Testis (tissue), 2 donors: Measurements from ENCODE around the gene SPECC1L.

Experiments
- CTCF ChIP-seq, 3 experiments: fragments of 450-650 bp in 2 of 3; fragments of 200-600 bp in 1 of 3; sonication (generic) in 1 of 3; IDR thresholded peaks; one replicate each; pipeline ENCODE4 v1.5.1; 2016 to 2019; ENCODE audit warnings: antibody characterized with exemption in 3 of 3, mild to moderate bottlenecking in 2 of 3, moderate library complexity in 1 of 3
- POLR2A ChIP-seq: fragments of 450-650 bp; IDR thresholded peaks from one replicate; pipeline ENCODE4 v1.6.1; 2017; ENCODE audit warnings: antibody characterized with exemption, mild to moderate bottlenecking, moderate library complexity

GRCh38 chr22:24291515-24292201, 21.0 kb downstream of the SPECC1L start:
- TF ChIP-seq CTCF (IDR thresholded peaks at IDR 0.05) (no peak), POLR2A (no peak)
